Measurements from ENCODE around the gene XKR7. TPM values are rescaled to one million over a fixed set of nuclear protein-coding genes. Genes with fewer than 3 reads are reported as not detected.

The XKR7 gene
- total RNA-seq, 1 experiment from 2014 or later: 1.3 TPM

GRCh38 chr20:32036716-32037485 is 69.0 kb downstream of the XKR7 start:
- no peak for DNase-seq
- Histone ChIP-seq H3K4ac (ENCODE audit: low read depth, low read length) (no peak overlapping the region), H2BK15ac (ENCODE audit: low read depth, low read length) (no peak overlapping the region), H2BK5ac (ENCODE audit: insufficient read length, low read length) (no peak overlapping the region), H3K18ac (ENCODE audit: insufficient read length, low read depth, low read length) (no peak overlapping the region), H2BK12ac (ENCODE audit: insufficient read length, low read depth, low read length) (no peak overlapping the region), H3T11ph (ENCODE audit: low read length) (no peak overlapping the region), H3K9me3 (ENCODE audit: control insufficient read depth, low read depth, low read length) (no peaks in the 10 kb centered on the region), H3K9ac (ENCODE audit: extremely low read depth, insufficient read length, low read length) (no peak overlapping the region), H3K14ac (ENCODE audit: insufficient read depth, low read length) (no peak overlapping the region), H4K5ac (ENCODE audit: insufficient read length, low read depth, low read length) (no peak overlapping the region), H4K8ac (replicated peaks; ENCODE audit: insufficient read length, low read depth, low read length) (no peak overlapping the region), H3K23me2 (ENCODE audit: insufficient read length, low read depth, low read length, poor library complexity, severe bottlenecking) (no peaks in the 10 kb centered on the region), H3K23ac (ENCODE audit: insufficient read length, low read depth, low read length) (no peak overlapping the region), H3K4me1 (ENCODE audit: insufficient read depth, low read length) (no peaks in the 10 kb centered on the region; the same call in 1 of the 2 replicates), H4K91ac (ENCODE audit: insufficient read length, low read depth, low read length) (no peak overlapping the region), H2AK5ac (ENCODE audit: insufficient read length, low read length) (no peak overlapping the region), H2AFZ (ENCODE audit: low read length) (no peak overlapping the region), H3K56ac (ENCODE audit: insufficient read length, low read depth, low read length) (no peak overlapping the region), H3K79me1 (ENCODE audit: insufficient read depth, low read depth, low read length, poor library complexity, severe bottlenecking) (no peaks in the 10 kb centered on the region), H2BK120ac (ENCODE audit: low read depth, low read length, poor library complexity, severe bottlenecking) (no peak overlapping the region), H2BK20ac (ENCODE audit: low read depth, low read length, poor library complexity, severe bottlenecking) (no peak overlapping the region), H3K4me2 (ENCODE audit: insufficient read depth, insufficient read length, low read length) (no peak overlapping the region), H3K79me2 (ENCODE audit: insufficient read depth, low read length) (no peaks in the 10 kb centered on the region), H3K27me3 (ENCODE audit: insufficient read depth, low read length) (no peaks in the 10 kb centered on the region), H3K27ac (ENCODE audit: insufficient read length, low read depth, low read length) (no peak overlapping the region), H4K20me1 (ENCODE audit: control insufficient read depth, insufficient read depth, insufficient read length) (no peaks in the 10 kb centered on the region)
- Mint-ChIP-seq H3K4me3 (no peak overlapping the region), H3K4me1 (peaks cover 27 to 39% of the 10 kb centered on the region in 2 experiments), H3K27me3 (ENCODE audit: low read depth) (peaks cover 24% of the 10 kb centered on the region), H3K36me3 (ENCODE audit: insufficient read depth in 1 of 3, low read depth in 3 of 3) (peaks cover 0 to 5% (median 0%) of the 10 kb centered on the region in 3 experiments; a peak in 1 of 7 replicates), H3K27ac (no peak overlapping the region), H3K9me3 (peaks cover 0 to 4% of the 10 kb centered on the region in 2 experiments; a peak in 1 of 5 replicates)
- WGBS (ENCODE audit: extremely low coverage, insufficient read length, low lambda C conversion rate): no CpG with 5 or more reads among the region's 10 CpGs
- TF ChIP-seq CTCF (conservative IDR thresholded peaks at IDR 0.05): no peak

All from H9 (cell line).